ENCODE data around the gene MSRB1.

MSRB1 gene

GRCh38 chr16:1942810-1943726, at the start of gene MSRB1:
Gene MSRB1, minus strand, starts transcription at chr16:1943199. Its CDS starts 43 bp downstream, at chr16:1943156.
- Histone ChIP-seq H4K20me1 (ENCODE audit: insufficient read depth, low read length, poor library complexity, severe bottlenecking) (no peaks in the 10 kb centered on the region), H2AFZ (ENCODE audit: low read length) (peak within 1 kb of the TSS; percentile 81; the same call in 1 of the 2 replicates), H3K4me3 (ENCODE audit: low read length, poor library complexity, severe bottlenecking) (peak within 1 kb of the TSS; percentile 85), H3K9ac (ENCODE audit: low read depth, low read length, poor library complexity, severe bottlenecking) (peak within 1 kb of the TSS; percentile 87), H3K27me3 (ENCODE audit: insufficient read depth, low read length, poor library complexity, severe bottlenecking) (no peaks in the 10 kb centered on the region), H3K4me2 (ENCODE audit: low read depth, low read length, poor library complexity, severe bottlenecking) (peak within 1 kb of the TSS; percentile 79), H3K79me2 (ENCODE audit: insufficient read depth, low read length) (peaks cover 11% of the 10 kb centered on the region; the same call in 1 of the 2 replicates), H3K4me1 (ENCODE audit: insufficient read depth, low read length, poor library complexity, severe bottlenecking) (peaks cover 5% of the 10 kb centered on the region), H3K9me2 (replicated peaks; ENCODE audit: low read depth, low read length) (no peaks in the 10 kb centered on the region), H3K9me3 (ENCODE audit: insufficient read depth, low read depth, low read length) (no peaks in the 10 kb centered on the region), H3F3A (ENCODE audit: low read depth) (no peaks in the 10 kb centered on the region), H3K36me3 (ENCODE audit: insufficient read depth, low read length) (no peaks in the 10 kb centered on the region)
- no peak for TF ChIP-seq EZH2phosphoT487 (IDR thresholded peaks at IDR 0.05; ENCODE audit: borderline replicate concordance)
- no peak for TF ChIP-seq CTCF (conservative IDR thresholded peaks at IDR 0.05; ENCODE audit: low read length)

GRCh38 chr16:1991948-1992703, 49.1 kb upstream of the MSRB1 start:
- no peaks in the 10 kb centered on the region for H3K79me2 ChIP-seq (ENCODE audit: insufficient read depth, low read length)
- no peaks in the 10 kb centered on the region for H3K9me3 ChIP-seq (ENCODE audit: insufficient read depth, low read depth, low read length)
- peaks cover under 1% of the 10 kb centered on the region; the same call in 1 of the 2 replicates for H3K36me3 ChIP-seq (ENCODE audit: insufficient read depth, low read length)
- H3K4me2 ChIP-seq (ENCODE audit: low read depth, low read length, poor library complexity, severe bottlenecking), result no peak overlapping the region
- H3F3A ChIP-seq (ENCODE audit: low read depth), result no peaks in the 10 kb centered on the region
- no peak overlapping the region for H2AFZ ChIP-seq (ENCODE audit: low read length)
- H3K9ac ChIP-seq (ENCODE audit: low read depth, low read length, poor library complexity, severe bottlenecking), result no peak overlapping the region
- no peaks in the 10 kb centered on the region for H3K9me2 ChIP-seq (replicated peaks; ENCODE audit: low read depth, low read length)
- H3K4me3 ChIP-seq (ENCODE audit: low read length, poor library complexity, severe bottlenecking), result no peak overlapping the region
- H4K20me1 ChIP-seq (ENCODE audit: insufficient read depth, low read length, poor library complexity, severe bottlenecking), result no peaks in the 10 kb centered on the region
- H3K4me1 ChIP-seq (ENCODE audit: insufficient read depth, low read length, poor library complexity, severe bottlenecking), result no peaks in the 10 kb centered on the region
- TF ChIP-seq EZH2phosphoT487 (IDR thresholded peaks at IDR 0.05; ENCODE audit: borderline replicate concordance) (no peak), CTCF (conservative IDR thresholded peaks at IDR 0.05; ENCODE audit: low read length) (no peak)
- H3K27me3 ChIP-seq (ENCODE audit: insufficient read depth, low read length, poor library complexity, severe bottlenecking), result no peaks in the 10 kb centered on the region

- Histone ChIP-seq H3K4me3 (ENCODE audit: low read length, poor library complexity, severe bottlenecking) (no peak overlapping the region), H3K4me2 (ENCODE audit: low read depth, low read length, poor library complexity, severe bottlenecking) (no peak overlapping the region), H3K27me3 (ENCODE audit: insufficient read depth, low read length, poor library complexity, severe bottlenecking) (no peaks in the 10 kb centered on the region)
These were observed 48.6 kb upstream of the MSRB1 start for GRCh38 chr16:1991588-1991947.

More at GRCh38 chr16:1991588-1991947, 48.6 kb upstream of the MSRB1 start:
- no peaks in the 10 kb centered on the region for H3K4me1 ChIP-seq (ENCODE audit: insufficient read depth, low read length, poor library complexity, severe bottlenecking)
- H3K9ac ChIP-seq (ENCODE audit: low read depth, low read length, poor library complexity, severe bottlenecking), result no peak overlapping the region
- no peaks in the 10 kb centered on the region for H3F3A ChIP-seq (ENCODE audit: low read depth)
- no peak overlapping the region for H2AFZ ChIP-seq (ENCODE audit: low read length)
- no peaks in the 10 kb centered on the region; the same call in 1 of the 2 replicates for H3K36me3 ChIP-seq (ENCODE audit: insufficient read depth, low read length)
- no peaks in the 10 kb centered on the region for H4K20me1 ChIP-seq (ENCODE audit: insufficient read depth, low read length, poor library complexity, severe bottlenecking)
- no peaks in the 10 kb centered on the region for H3K9me3 ChIP-seq (ENCODE audit: insufficient read depth, low read depth, low read length)
- no peaks in the 10 kb centered on the region for H3K79me2 ChIP-seq (ENCODE audit: insufficient read depth, low read length)
- no peaks in the 10 kb centered on the region for H3K9me2 ChIP-seq (replicated peaks; ENCODE audit: low read depth, low read length)
- TF ChIP-seq CTCF (conservative IDR thresholded peaks at IDR 0.05; ENCODE audit: low read length), result no peak
- TF ChIP-seq EZH2phosphoT487 (IDR thresholded peaks at IDR 0.05; ENCODE audit: borderline replicate concordance), result no peak
